HG03135 (cell line): ENCODE data around the gene SPEG.

Source experiments
- ATAC-seq: cut with Tn5 transposase; IDR thresholded peaks from one replicate; pipeline ENCODE4 v1.9.1; 2021; ENCODE audit warnings: mild to moderate bottlenecking, moderate library complexity; ENCODE audit not compliant: unreplicated experiment

The SPEG gene

DNA sequence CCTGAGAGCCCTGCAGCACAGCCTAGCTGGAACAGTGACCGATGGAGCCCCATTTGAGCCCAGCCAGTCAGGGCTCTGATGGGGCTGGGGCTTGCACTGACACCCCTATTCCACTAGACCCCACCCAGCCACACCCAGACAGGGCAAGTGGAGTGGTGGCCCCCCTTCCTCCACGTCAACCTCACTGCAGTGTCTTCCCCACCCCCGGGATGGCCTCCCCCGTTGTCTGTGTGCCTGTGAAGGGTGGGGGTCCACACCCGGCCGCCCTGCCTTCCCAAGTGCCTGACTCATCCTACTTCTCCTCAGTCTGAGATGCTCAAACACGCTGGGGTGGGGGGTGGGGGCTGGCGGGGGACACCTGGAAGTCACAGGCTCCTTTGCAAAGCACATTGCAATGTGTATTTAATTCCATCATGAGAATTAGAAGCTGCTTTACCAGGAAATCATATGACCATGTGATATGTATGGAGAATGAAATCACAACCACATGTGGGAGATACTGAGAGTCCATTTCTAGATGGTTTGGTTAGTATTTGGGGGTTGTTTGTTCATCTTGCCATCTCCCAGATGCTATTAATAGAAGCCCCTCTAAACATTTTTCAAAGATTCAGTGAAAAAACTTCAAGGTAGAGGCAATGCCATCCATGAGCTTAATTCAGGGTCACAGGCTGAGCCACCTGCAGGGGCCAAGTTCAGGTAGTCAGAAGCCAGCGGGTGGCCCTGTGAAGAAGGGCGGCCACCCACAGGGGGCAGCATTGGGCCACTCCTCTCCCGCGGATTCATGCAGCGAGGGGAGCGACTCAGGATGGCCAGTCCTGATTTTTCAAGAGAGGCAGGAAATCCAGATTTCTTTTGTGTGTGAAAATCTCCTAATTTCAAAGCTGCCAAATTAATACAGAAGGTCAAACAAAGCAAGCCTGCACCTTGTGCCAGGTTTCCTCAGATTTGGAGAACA is 41.3 kb downstream of the SPEG start:
- no peak for ATAC-seq

DNA sequence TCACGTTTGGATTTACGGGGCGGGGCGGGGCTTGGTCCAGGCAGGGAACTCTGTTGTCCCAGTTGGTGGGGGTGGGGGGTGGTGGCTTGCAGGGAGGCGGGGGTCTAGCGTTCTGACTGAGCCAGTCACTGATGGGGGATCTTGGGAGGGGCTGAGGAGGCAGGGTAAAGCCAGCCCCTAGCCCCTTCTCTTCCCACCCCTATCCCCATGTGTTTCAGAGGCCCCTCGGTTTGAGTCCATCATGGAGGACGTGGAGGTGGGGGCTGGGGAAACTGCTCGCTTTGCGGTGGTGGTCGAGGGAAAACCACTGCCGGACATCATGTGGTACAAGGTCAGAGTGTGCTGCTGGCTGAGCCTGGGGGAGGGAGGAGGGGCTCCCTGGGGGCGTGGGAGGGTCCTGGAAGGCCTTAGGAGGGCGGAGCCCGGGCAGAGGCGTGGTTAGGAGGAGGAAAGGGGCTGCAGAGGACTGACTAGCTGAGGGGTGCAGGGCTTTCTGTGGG is 42.1 kb downstream of the SPEG start:
- no peak for ATAC-seq

DNA sequence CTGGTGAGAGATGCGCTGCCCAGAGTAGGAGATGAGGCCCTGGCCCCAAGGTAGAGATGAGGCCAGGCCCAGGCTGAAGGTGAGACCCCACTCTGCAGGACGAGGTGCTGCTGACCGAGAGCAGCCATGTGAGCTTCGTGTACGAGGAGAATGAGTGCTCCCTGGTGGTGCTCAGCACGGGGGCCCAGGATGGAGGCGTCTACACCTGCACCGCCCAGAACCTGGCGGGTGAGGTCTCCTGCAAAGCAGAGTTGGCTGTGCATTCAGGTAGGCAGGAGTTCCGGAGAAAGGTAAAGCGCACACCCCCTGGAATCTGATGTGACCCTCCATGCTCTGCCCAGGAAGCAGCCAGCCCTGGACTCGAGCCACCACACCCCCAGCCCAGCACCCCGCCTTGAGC is 42.5 kb downstream of the SPEG start:
- no peak for ATAC-seq

DNA sequence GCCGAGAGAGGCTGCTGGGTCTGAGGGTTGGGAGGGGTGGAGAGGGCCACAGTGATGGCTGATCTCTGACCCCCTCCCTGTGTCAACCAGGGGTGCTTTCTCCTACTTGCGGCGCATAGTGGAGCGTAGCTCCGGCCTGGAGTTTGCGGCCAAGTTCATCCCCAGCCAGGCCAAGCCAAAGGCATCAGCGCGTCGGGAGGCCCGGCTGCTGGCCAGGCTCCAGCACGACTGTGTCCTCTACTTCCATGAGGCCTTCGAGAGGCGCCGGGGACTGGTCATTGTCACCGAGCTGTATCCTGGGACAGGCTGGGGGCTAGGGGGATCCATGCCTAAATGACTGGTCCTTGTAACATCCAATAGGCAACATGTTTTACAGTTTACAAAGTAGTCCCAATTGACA is 43.2 kb downstream of the SPEG start:
- ATAC-seq, result no peak

DNA sequence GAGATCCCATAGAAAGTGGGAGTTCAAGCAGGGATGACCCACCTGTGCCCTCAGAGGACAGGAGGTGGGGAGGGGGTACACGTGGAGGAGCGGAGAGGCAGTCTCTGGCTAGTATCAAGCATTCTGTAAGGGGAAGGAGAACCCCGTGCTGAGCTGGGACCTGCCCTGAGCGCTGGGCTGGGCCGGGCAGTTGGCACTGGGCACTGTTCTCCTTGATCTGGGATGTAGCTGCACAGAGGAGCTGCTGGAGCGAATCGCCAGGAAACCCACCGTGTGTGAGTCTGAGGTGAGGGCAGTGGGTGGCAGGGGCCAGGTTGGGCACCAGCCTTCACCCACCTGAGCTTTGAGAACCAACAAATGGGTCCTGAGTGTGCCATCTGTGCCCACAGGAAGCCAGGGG is 44.3 kb downstream of the SPEG start:
- ATAC-seq, result no peak

DNA sequence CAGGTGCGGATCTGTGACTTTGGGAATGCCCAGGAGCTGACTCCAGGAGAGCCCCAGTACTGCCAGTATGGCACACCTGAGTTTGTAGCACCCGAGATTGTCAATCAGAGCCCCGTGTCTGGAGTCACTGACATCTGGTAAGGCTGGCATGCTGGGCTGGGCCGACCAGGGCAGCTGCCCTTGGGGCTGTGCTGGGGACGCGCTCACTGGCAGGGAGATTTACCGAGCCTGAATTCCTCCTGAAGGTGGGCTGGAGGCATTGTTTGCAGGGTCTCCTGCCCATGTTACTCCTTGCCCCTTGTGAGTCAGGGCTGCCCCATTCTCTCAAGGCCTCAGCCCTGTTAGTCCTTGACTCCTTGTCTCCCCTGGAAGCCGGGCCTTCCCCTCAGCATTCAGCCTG is 45.4 kb downstream of the SPEG start:
- no peak for ATAC-seq

DNA sequence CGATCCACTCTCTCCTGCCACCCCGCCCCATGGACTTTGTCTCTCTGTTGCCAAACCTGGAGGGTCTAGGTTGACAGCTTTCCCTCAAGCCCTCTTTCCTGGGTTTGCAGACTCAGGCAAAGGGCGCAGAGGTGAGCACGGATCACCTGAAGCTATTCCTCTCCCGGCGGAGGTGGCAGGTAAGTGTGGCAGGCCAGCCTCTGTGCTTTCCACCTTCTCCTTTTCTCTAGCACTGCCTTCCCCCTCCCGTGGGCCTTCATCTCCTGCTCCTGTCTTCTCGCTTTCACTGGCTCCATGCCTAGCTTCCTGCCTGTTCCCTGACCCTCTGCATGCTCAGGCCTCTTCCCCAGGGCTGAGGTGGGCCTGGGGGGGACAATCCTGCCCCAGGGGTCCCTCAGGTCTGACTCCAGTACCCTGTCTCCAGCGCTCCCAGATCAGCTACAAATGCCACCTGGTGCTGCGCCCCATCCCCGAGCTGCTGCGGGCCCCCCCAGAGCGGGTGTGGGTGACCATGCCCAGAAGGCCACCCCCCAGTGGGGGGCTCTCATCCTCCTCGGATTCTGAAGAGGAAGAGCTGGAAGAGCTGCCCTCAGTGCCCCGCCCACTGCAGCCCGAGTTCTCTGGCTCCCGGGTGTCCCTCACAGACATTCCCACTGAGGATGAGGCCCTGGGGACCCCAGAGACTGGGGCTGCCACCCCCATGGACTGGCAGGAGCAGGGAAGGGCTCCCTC is 48.2 kb downstream of the SPEG start:
- ATAC-seq, result no peak

DNA sequence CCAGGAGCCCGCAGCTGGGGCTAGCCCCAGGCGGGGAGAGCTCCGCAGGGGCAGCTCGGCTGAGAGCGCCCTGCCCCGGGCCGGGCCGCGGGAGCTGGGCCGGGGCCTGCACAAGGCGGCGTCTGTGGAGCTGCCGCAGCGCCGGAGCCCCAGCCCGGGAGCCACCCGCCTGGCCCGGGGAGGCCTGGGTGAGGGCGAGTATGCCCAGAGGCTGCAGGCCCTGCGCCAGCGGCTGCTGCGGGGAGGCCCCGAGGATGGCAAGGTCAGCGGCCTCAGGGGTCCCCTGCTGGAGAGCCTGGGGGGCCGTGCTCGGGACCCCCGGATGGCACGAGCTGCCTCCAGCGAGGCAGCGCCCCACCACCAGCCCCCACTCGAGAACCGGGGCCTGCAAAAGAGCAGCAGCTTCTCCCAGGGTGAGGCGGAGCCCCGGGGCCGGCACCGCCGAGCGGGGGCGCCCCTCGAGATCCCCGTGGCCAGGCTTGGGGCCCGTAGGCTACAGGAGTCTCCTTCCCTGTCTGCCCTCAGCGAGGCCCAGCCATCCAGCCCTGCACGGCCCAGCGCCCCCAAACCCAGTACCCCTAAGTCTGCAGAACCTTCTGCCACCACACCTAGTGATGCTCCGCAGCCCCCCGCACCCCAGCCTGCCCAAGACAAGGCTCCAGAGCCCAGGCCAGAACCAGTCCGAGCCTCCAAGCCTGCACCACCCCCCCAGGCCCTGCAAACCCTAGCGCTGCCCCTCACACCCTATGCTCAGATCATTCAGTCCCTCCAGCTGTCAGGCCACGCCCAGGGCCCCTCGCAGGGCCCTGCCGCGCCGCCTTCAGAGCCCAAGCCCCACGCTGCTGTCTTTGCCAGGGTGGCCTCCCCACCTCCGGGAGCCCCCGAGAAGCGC is 49.1 kb downstream of the SPEG start:
- ATAC-seq, result no peak

DNA sequence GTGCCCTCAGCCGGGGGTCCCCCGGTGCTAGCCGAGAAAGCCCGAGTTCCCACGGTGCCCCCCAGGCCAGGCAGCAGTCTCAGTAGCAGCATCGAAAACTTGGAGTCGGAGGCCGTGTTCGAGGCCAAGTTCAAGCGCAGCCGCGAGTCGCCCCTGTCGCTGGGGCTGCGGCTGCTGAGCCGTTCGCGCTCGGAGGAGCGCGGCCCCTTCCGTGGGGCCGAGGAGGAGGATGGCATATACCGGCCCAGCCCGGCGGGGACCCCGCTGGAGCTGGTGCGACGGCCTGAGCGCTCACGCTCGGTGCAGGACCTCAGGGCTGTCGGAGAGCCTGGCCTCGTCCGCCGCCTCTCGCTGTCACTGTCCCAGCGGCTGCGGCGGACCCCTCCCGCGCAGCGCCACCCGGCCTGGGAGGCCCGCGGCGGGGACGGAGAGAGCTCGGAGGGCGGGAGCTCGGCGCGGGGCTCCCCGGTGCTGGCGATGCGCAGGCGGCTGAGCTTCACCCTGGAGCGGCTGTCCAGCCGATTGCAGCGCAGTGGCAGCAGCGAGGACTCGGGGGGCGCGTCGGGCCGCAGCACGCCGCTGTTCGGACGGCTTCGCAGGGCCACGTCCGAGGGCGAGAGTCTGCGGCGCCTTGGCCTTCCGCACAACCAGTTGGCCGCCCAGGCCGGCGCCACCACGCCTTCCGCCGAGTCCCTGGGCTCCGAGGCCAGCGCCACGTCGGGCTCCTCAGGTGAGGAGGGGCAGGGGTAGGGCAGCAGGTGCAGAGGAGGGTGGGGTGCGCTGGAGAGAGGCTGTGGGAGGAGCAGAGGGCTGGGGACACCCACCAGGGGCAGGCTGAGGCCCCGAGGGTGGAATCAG is 49.9 kb downstream of the SPEG start:
- no peak for ATAC-seq

DNA sequence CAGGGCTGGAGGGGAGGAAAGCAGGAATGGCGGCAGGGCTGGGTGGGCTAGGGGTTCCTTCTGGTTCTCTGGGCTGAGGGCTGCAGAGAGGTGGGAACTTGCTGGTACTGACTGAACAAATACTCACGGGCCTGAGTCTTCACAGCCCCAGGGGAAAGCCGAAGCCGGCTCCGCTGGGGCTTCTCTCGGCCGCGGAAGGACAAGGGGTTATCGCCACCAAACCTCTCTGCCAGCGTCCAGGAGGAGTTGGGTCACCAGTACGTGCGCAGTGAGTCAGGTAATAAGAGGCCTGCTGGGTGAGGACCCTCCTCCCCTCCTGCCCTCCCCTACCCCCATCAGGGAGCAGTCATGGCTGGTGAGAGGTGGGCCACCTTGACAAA is 50.5 kb downstream of the SPEG start:
- ATAC-seq, result no peak

DNA sequence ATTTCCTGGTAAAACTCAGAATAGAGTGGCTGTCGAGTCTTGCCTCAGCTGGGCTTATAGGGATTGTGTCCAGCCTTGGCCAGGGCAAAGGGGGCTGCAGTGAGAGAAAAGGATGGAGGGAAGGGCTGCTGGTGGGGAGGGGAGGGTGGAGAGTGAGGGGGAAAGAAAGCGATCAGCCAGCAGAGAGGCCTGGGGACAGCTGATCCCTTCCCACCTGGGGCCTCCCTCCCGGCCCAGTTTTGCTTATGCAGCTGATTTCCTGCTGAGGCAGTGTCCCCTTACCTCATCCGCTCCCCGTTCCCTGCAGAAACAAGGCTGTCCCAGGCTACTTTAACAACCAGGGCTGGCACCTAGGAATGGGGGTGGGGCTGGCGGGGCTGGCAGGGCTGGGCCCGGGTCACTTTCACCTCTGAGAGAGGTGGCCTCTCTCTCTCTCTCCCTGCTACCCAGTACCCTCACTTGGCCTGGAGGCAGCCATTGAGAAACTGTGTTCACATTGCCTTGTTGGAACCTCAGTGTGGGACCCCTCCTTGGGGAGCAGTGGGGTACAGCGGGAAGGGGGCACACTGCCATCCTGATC is 51.8 kb downstream of the SPEG start:
- ATAC-seq, result no peak

DNA sequence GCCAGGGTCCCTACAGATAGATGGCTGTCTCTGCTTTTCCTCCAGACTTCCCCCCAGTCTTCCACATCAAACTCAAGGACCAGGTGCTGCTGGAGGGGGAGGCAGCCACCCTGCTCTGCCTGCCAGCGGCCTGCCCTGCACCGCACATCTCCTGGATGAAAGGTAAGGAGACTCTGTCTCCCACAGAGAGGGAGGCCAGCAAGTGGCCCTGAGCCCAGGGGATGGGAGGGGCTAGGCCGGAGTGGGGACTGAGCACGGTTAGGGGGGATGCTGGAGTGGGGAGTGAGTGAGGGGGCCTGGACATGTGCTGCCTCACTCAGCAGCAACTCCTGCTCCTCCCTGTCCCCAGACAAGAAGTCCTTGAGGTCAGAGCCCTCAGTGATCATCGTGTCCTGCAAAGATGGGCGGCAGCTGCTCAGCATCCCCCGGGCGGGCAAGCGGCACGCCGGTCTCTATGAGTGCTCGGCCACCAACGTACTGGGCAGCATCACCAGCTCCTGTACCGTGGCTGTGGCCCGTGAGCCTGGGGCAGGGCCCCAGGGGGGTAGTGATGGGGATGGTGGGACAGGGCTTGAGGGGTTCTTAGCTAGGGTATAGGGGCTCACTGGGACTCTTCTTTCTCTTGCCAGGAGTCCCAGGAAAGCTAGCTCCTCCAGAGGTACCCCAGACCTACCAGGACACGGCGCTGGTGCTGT is 53.7 kb downstream of the SPEG start:
- no peak for ATAC-seq

DNA sequence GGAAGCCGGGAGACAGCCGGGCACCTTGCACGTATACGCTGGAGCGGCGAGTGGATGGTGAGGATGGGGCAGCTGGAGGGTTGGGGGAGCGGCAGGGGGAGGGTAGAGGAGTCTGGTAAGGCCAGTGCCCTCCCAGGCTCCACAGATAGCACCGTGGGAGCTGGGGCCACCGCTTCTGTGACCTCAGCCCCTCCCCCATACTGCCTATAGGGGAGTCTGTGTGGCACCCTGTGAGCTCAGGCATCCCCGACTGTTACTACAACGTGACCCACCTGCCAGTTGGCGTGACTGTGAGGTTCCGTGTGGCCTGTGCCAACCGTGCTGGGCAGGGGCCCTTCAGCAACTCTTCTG is 54.2 kb downstream of the SPEG start:
- ATAC-seq, result no peak

DNA sequence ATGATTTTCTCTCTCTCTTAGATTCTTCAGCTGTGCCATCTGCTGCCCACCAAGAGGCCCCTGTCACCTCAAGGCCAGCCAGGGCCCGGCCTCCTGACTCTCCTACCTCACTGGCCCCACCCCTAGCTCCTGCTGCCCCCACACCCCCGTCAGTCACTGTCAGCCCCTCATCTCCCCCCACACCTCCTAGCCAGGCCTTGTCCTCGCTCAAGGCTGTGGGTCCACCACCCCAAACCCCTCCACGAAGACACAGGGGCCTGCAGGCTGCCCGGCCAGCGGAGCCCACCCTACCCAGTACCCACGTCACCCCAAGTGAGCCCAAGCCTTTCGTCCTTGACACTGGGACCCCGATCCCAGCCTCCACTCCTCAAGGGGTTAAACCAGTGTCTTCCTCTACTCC is 54.7 kb downstream of the SPEG start:
- no peak for ATAC-seq

DNA sequence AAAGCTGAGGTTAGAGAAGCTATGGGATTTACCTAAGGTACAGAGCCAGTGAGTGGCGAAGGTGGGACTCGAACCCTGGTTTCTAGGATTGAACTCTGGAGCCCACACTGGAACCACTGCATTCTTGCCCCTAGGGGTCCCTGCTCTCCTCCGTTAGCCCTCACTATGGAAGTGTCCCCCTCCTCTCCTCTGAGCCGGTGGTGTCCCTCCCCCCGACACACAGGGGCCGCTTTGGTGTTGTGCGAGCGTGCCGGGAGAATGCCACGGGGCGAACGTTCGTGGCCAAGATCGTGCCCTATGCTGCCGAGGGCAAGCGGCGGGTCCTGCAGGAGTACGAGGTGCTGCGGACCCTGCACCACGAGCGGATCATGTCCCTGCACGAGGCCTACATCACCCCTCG is 55.5 kb downstream of the SPEG start:
- no peak for ATAC-seq

DNA sequence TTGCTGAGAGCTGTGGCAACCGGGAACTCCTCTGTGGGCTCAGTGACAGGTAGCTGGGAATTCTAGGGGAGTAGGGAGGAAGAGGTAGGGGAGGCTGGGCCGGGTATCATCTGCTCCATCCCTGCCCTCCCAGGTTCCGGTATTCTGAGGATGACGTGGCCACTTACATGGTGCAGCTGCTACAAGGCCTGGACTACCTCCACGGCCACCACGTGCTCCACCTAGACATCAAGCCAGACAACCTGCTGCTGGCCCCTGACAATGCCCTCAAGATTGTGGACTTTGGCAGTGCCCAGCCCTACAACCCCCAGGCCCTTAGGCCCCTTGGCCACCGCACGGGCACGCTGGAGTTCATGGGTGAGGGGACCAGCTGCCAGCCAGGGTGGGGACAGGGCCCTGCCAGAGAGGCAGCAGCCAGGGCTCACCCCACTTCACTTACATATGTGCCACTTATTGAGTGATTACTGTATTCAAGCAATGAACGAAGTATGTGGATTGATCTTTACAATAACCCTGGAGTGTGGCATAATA is 56.0 kb downstream of the SPEG start:
- no peak for ATAC-seq

DNA sequence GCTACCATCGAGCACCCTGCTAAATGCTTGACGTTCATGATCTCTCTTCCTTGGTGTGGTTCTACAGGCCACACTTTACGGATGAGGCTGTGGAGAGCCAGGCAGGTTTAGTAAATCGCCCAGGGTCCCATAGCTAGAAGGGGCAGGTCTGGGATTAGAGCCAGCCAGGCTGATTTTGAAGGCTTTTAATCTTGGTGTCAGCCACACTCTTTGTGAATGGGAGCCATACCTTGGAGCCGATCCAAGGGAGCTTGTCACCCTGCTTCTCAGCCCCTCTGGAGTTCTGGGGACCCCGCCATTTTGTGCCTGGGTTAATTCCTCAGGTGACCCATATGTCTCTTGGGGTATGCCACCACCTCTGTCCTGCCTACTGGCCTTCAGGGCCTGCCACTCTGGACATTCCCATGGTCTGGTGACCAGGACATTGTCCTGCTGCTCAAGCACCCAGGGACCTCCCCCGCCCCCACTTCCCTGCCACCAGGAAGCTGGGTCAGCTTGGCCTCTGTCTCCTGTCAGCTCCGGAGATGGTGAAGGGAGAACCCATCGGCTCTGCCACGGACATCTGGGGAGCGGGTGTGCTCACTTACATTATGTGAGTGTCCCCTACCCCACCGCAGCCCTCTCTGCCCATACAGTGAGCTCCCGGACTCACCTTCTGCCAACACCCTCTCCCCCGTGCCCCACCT is 56.8 kb downstream of the SPEG start:
- ATAC-seq, result no peak

DNA sequence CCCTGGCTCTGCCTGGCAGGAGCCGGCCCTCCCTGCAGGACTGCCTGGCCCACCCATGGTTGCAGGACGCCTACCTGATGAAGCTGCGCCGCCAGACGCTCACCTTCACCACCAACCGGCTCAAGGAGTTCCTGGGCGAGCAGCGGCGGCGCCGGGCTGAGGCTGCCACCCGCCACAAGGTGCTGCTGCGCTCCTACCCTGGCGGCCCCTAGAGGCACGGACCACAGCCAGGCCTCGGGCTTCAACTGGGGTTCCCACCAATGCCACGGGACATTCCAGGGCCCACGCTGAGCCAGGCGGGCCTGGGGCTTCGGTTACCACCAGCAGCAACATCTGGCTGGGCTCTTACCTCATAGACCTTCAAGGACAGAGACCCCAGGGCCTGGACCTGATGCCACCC is 57.9 kb downstream of the SPEG start:
- no peak for ATAC-seq
